A549 treated with AZD2906 at 1 μM for 4 hours (cell line): ENCODE data around the gene BHLHE23. TPM values are rescaled to one million over a fixed set of nuclear protein-coding genes. Genes with fewer than 3 reads are reported as not detected.

Experiments
- total RNA-seq: library from RNA; stranded (reverse); fragments of 200-300 nt; extraction: Qiagen RNA extraction; gene quantifications from 5 replicates; pipeline ENCODE4 v1.2.3, GENCODE V29; 2022

The BHLHE23 gene
- not detected in 5 replicates for total RNA-seq

GRCh38 chr20:63006540-63007359 lies at the start of gene BHLHE23:
TSS of gene BHLHE23 (minus strand) at chr20:63006964. CDS start at chr20:63006774, 190 bp downstream.

Other genes starting within 250 kb of the BHLHE23 start
- 20.9 to 23.8 TPM (median 23.2 TPM) in 5 replicates for gene MRGBP, start 210.5 kb downstream of the BHLHE23 start, total RNA-seq
- 39.8 to 49.1 TPM (median 45.9 TPM) in 5 replicates for gene OGFR, start 202.1 kb downstream of the BHLHE23 start, total RNA-seq
- gene COL9A3, start 189.9 kb downstream of the BHLHE23 start, total RNA-seq, result 0.32 to 0.69 TPM (median 0.63 TPM) in 5 replicates
- 3.5 to 4.3 TPM (median 3.7 TPM) in 5 replicates for gene TCFL5, start 145.1 kb downstream of the BHLHE23 start, total RNA-seq
- 22.5 to 24.5 TPM (median 23.9 TPM) in 5 replicates for gene DIDO1, start 80.5 kb downstream of the BHLHE23 start, total RNA-seq
- 20.7 to 22.9 TPM (median 21.6 TPM) in 5 replicates for gene GID8, start 68.8 kb downstream of the BHLHE23 start, total RNA-seq
- 0.02 to 0.16 TPM (median 0.13 TPM) in 5 replicates for gene SLC17A9, start 54.3 kb downstream of the BHLHE23 start, total RNA-seq
- 45.5 to 52.1 TPM (median 49.7 TPM) in 5 replicates for gene YTHDF1, start 209.2 kb upstream of the BHLHE23 start, total RNA-seq
- gene BIRC7, start 228.9 kb upstream of the BHLHE23 start, total RNA-seq, result 1.4 to 3.0 TPM (median 2.3 TPM) in 5 replicates
- 3.9 to 6.9 TPM (median 4.7 TPM) in 5 replicates for gene NKAIN4, start 247.5 kb upstream of the BHLHE23 start, total RNA-seq